ENCODE measurements around the gene GHSR. TPM values are rescaled to one million over a fixed set of nuclear protein-coding genes. Genes with fewer than 3 reads are reported as not detected.

The GHSR gene
- total RNA-seq, 1 experiment from 2014 or later: not detected

DNA sequence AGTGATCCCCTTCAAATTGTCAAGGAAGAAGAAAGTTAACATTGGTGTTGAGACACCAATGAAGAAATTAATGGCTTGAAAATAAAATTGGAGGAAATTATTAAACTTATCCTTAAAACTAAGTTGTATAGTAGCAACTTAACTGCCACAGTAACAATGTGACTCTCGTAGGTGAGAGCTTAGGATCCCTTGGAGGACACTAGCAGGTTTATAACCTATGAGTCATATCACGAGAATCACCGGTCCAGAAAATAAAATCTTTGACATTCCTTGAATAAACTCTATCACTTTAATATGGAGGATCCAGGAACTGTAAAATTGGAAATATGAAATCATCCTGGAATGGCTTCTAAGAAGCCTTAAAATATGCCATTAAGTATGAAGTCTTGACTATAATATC lies 2.1 kb downstream of the GHSR start:
- intact Hi-C loops (cut with micrococcal nuclease; ENCODE audit: unreplicated experiment): no loop called here
- DNase-seq (ENCODE audit: low read depth, low spot score) (no peak), ATAC-seq (no peak)
- in situ Hi-C loops (cut with HindIII; ENCODE audit: low pct_unique_long_range_greater_than_20kb, low sequenced_read_pairs): no loop called here
- Histone ChIP-seq H3K27me3 (ENCODE audit: control insufficient read depth, insufficient read depth, low read length) (peaks cover 35% of the 10 kb centered on the region), H3K4me3 (ENCODE audit: low read depth in 2 of 2, low read length in 2 of 2) (no peak overlapping the region), H3K27ac (ENCODE audit: low read length) (no peak overlapping the region), H3K9me3 (ENCODE audit: control insufficient read depth, insufficient read depth, low read depth, low read length) (no peaks in the 10 kb centered on the region), H3K36me3 (ENCODE audit: control insufficient read depth, insufficient read depth, low read length) (no peaks in the 10 kb centered on the region), H3K4me1 (ENCODE audit: control insufficient read depth, insufficient read depth, low read length) (no peaks in the 10 kb centered on the region)
- no peak for TF ChIP-seq CTCF (IDR thresholded peaks at IDR 0.05)
- TF ChIP-seq SIN3A (IDR thresholded peaks at IDR 0.05; ENCODE audit: borderline replicate concordance, insufficient read depth, low read depth, low read length): no peak
- TF ChIP-seq TCF7L2 (IDR thresholded peaks at IDR 0.05; ENCODE audit: low read depth, low read length): no peak
- ChIA-PET CTCF (no interaction called here), POLR2A (no interaction called here)
- no TSS peak for BruUV-seq (replicated peaks)

DNA sequence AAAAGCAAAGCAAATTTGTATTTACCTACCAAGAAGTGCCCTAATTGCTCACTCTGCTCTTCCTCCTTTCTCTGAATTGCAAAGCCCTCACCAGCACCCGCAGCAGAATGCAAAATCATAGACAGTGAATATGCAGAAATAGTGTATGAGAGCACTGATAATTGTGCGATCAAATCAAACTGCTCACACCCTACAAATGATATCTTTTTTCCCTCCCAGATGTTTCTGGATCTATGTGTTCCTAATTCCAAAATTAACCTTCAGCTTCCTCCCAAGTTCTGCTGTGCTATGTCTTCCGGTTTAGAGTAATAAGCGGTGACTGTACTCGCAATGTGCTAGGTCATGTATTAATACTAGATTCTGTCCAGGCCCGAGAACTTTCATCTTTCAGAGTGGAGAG lies 3.4 kb downstream of the GHSR start:
- intact Hi-C loops (cut with micrococcal nuclease; ENCODE audit: unreplicated experiment) (no loop called here), in situ Hi-C loops (cut with HindIII; ENCODE audit: low pct_unique_long_range_greater_than_20kb, low sequenced_read_pairs) (no loop called here)
- no peak for DNase-seq (ENCODE audit: low read depth, low spot score)
- Histone ChIP-seq H3K36me3 (ENCODE audit: control insufficient read depth, insufficient read depth, low read length) (no peaks in the 10 kb centered on the region), H3K9me3 (ENCODE audit: control insufficient read depth, insufficient read depth, low read depth, low read length) (no peaks in the 10 kb centered on the region), H3K27ac (ENCODE audit: low read length) (no peak overlapping the region), H3K27me3 (ENCODE audit: control insufficient read depth, insufficient read depth, low read length) (peaks cover 35% of the 10 kb centered on the region), H3K4me3 (ENCODE audit: low read depth in 2 of 2, low read length in 2 of 2) (no peak overlapping the region), H3K4me1 (ENCODE audit: control insufficient read depth, insufficient read depth, low read length) (no peaks in the 10 kb centered on the region)
- ChIA-PET POLR2A (no interaction called here), CTCF (interaction anchor here (1.1 kb wide), 1 partner anchor 17 kb away, joined by 5 read pairs; no protein-coding TSS in a partner anchor)
- ATAC-seq: no peak
- no peak for TF ChIP-seq TCF7L2 (IDR thresholded peaks at IDR 0.05; ENCODE audit: low read depth, low read length)
- no peak for TF ChIP-seq CTCF (IDR thresholded peaks at IDR 0.05)
- no peak for TF ChIP-seq REST (IDR thresholded peaks at IDR 0.05; ENCODE audit: insufficient read depth in 1 of 2, low read depth in 2 of 2, low read length in 1 of 2)
- TF ChIP-seq SIN3A (IDR thresholded peaks at IDR 0.05; ENCODE audit: borderline replicate concordance, insufficient read depth, low read depth, low read length): no peak
- no peak for TF ChIP-seq POLR2AphosphoS5 (IDR thresholded peaks at IDR 0.05; ENCODE audit: low read depth, low read length)
- BruUV-seq (replicated peaks): no TSS peak
